Neutrophil (primary cell): ENCODE measurements around the gene NPHP3.

Experiments
- H3K27ac ChIP-seq: fragments of 200-600 bp; sonication (generic); 2 replicates; pipeline ENCODE4 v1.5.1; 2016; ENCODE audit warnings: mild to moderate bottlenecking, moderate library complexity
- H3K27me3 ChIP-seq: fragments of 200-600 bp; sonication (generic); 2 replicates; pipeline ENCODE4 v1.6.0; 2016; ENCODE audit warnings: mild to moderate bottlenecking
- H3K36me3 ChIP-seq: fragments of 200-600 bp; sonication (generic); 2 replicates; pipeline ENCODE4 v1.5.1; 2017
- H3K4me1 ChIP-seq, 2 experiments: fragments of 200-600 bp in 1 of 2; sonication (generic) in 1 of 2; 1 replicate in 1 of 2; 2 replicates in 1 of 2; pipeline versions ENCODE4 v1.5.1 to v1.6.1; 2013 to 2016; ENCODE audit warnings: low read depth in 1 of 2, low read length in 1 of 2, mild to moderate bottlenecking in 1 of 2, moderate library complexity in 1 of 2; ENCODE audit not compliant: control insufficient read depth in 1 of 2, insufficient read depth in 1 of 2
- H3K4me3 ChIP-seq, 2 experiments: fragments of 200-600 bp in 1 of 2; sonication (generic) in 1 of 2; 1 replicate in 1 of 2; 2 replicates in 1 of 2; pipeline ENCODE4 v1.5.1; 2013 to 2016; ENCODE audit warnings: low read depth in 1 of 2, low read length in 1 of 2, mild to moderate bottlenecking in 1 of 2, moderate library complexity in 1 of 2
- H3K9me3 ChIP-seq: fragments of 200-600 bp; sonication (generic); 2 replicates; pipeline ENCODE4 v1.5.1; 2016
- TF ChIP-seq, protein P1 (sequence below): fragments of 200-600 bp; sonication (generic); IDR thresholded peaks from 2 replicates; pipeline ENCODE4 v1.5.1; 2016; ENCODE audit warnings: antibody characterized with exemption

Gene NPHP3

DNA sequence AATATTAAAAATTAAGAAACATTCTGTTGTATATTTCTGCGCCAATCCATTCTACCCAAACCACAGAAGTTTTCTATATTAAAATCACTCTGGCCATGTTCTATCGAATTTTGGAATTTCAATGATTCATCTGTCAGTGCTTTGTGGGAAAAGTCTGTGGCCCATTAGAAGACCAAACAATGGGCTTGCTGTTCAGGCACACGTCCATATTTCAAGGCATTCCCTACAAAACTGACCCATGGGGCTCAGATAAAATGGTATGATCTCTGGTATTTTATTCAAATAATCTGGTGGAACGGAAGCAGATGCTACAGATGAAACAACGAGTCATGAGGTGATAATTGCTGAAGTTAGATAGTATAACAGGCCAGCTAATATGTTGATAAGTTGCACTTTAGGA, 12.4 kb downstream of the NPHP3 start:
- H3K27ac ChIP-seq: no peak overlapping the region
- H3K36me3 ChIP-seq: peaks cover 70% of the 10 kb centered on the region
- TF ChIP-seq, protein P1, sequence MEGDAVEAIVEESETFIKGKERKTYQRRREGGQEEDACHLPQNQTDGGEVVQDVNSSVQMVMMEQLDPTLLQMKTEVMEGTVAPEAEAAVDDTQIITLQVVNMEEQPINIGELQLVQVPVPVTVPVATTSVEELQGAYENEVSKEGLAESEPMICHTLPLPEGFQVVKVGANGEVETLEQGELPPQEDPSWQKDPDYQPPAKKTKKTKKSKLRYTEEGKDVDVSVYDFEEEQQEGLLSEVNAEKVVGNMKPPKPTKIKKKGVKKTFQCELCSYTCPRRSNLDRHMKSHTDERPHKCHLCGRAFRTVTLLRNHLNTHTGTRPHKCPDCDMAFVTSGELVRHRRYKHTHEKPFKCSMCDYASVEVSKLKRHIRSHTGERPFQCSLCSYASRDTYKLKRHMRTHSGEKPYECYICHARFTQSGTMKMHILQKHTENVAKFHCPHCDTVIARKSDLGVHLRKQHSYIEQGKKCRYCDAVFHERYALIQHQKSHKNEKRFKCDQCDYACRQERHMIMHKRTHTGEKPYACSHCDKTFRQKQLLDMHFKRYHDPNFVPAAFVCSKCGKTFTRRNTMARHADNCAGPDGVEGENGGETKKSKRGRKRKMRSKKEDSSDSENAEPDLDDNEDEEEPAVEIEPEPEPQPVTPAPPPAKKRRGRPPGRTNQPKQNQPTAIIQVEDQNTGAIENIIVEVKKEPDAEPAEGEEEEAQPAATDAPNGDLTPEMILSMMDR: no peak
- H3K4me1 ChIP-seq: no peaks in the 10 kb centered on the region
- H3K4me3 ChIP-seq: no peak overlapping the region
- no peaks in the 10 kb centered on the region for H3K9me3 ChIP-seq
- no peaks in the 10 kb centered on the region for H3K27me3 ChIP-seq

DNA sequence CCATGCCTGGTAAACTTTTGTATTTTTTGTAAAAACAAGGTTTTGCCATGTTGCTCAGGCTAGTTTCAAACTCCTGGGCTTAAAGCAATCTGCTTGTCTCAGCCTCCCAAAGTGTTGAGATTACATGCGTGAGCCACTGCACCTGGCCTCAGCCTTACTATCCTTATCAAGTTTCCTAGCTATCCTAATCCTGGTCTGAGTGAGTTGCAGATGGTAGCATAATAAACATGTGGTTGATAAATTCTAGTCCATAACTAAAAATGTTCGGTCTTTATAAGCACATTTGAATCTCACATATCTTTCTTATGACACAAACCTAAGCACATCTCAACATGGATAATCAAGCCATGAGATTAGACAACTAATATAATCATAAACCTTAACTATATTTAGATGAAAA, 18.5 kb downstream of the NPHP3 start:
- Histone ChIP-seq H3K36me3 (peaks cover 90% of the 10 kb centered on the region), H3K4me1 (no peaks in the 10 kb centered on the region), H3K9me3 (no peaks in the 10 kb centered on the region), H3K4me3 (no peak overlapping the region), H3K27me3 (no peaks in the 10 kb centered on the region), H3K27ac (no peak overlapping the region)
- TF ChIP-seq, protein P1: no peak

DNA sequence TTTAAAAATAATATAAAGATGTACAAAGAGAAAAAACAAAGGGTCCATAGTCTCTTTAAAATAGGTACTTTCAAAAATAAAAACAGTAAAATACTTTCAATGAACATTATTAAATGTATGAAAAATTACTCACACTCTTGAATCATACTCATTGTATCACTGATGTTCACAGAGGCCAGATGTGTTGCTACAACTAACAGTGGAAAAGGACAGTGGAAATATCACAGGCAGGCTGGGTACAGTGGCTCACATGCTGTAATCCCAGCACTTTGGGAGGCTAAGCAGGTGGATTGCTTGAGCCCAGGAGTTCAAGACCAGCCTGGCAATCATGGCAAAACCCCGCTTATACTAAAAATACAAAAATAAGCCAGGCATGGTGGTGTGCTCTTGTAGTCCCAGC, 26.8 kb downstream of the NPHP3 start:
- no peaks in the 10 kb centered on the region for H3K4me1 ChIP-seq
- no peak overlapping the region for H3K4me3 ChIP-seq
- no peak overlapping the region for H3K27ac ChIP-seq
- H3K9me3 ChIP-seq: no peaks in the 10 kb centered on the region
- H3K27me3 ChIP-seq: no peaks in the 10 kb centered on the region
- TF ChIP-seq, protein P1: no peak
- peaks cover 93% of the 10 kb centered on the region for H3K36me3 ChIP-seq

DNA sequence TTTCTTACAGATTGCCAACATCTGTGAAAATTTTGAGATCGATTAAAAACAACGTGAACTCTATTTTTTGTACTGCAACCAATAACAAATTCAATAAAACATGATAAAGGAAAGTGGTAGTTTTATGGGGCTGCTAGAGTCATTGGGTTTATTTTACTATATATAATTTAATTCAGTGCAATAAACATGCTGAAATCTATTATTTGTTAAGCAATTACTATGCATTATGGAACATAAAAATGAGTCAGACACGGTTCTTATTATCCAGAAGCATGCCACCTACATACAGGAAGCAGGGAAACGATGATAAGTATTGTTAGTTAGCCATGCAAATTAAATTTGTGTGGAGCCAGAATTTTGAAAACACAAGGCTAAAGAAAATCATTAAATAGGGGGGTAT, 27.2 kb downstream of the NPHP3 start:
- TF ChIP-seq, protein P1: no peak
- no peaks in the 10 kb centered on the region for H3K4me1 ChIP-seq
- H3K27me3 ChIP-seq: no peaks in the 10 kb centered on the region
- H3K36me3 ChIP-seq: peaks cover 93% of the 10 kb centered on the region
- H3K9me3 ChIP-seq: no peaks in the 10 kb centered on the region
- H3K4me3 ChIP-seq: no peak overlapping the region
- H3K27ac ChIP-seq: no peak overlapping the region

DNA sequence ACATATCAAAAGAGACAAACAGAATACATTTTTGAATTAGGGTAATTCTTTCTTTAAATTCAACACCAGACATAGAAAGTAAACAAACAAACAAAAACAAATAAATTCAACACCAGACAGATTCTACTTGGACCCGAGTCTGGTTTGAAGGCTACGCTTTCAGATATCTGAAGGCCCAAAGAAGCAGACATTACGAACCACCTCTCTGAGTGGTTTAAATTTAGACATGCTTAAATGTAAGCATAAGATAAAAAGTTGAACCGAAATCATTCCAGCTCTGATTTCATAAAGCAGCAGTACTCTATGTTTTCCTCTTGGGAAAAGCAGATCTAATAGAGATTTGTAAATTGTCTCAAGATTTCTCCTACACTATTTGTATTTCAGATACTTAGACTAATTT, 32.2 kb downstream of the NPHP3 start:
- Histone ChIP-seq H3K36me3 (peaks cover 88% of the 10 kb centered on the region), H3K4me1 (no peaks in the 10 kb centered on the region), H3K9me3 (no peaks in the 10 kb centered on the region), H3K27me3 (no peaks in the 10 kb centered on the region), H3K4me3 (no peak overlapping the region), H3K27ac (no peak overlapping the region)
- TF ChIP-seq, protein P1: no peak

DNA sequence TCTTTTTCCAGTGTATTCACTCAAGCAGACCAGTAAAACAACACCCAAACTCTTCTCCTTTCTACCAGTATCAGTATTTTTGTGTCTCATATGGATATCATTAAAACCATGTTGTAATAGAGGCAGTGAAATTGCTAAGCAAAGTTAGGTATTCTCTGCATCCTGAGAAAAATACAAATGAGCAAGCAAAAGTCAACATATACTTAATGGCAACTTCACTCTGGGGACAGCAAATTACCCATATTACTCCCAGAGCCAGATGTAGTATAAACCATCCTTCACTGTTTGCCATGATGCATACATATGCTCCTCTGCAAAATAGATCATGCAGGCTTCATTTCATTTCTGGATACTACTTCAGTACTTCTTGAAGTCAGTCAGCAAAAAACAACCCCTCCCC, 40.0 kb downstream of the NPHP3 start:
- H3K9me3 ChIP-seq: peaks cover 5% of the 10 kb centered on the region
- no peak overlapping the region for H3K4me3 ChIP-seq
- H3K4me1 ChIP-seq: no peaks in the 10 kb centered on the region
- no peak overlapping the region for H3K27ac ChIP-seq
- H3K27me3 ChIP-seq: no peaks in the 10 kb centered on the region
- TF ChIP-seq, protein P1: no peak
- peaks cover 86% of the 10 kb centered on the region for H3K36me3 ChIP-seq
